ENCODE results near the gene PPFIBP1.

GRCh38 chr12:27689558-27690180 lies 165.7 kb downstream of the PPFIBP1 start:
- TF ChIP-seq NFIC (IDR thresholded peaks at IDR 0.05) (no peak), TRIM28 (IDR thresholded peaks at IDR 0.05) (no peak), SMC3 (conservative IDR thresholded peaks at IDR 0.05; ENCODE audit: insufficient read depth, low read depth, low read length) (no peak), ZNF197 (CRISPR knock-in tag; IDR thresholded peaks at IDR 0.05; ENCODE audit: low read depth) (no peak)

All from K562 (cell line).